Measurements from ENCODE around the gene LARP4B. TPM values are rescaled to one million over a fixed set of nuclear protein-coding genes. Genes with fewer than 3 reads are reported as not detected.

LARP4B gene
- total RNA-seq, 1 experiment from 2014 or later = 122 TPM

DNA sequence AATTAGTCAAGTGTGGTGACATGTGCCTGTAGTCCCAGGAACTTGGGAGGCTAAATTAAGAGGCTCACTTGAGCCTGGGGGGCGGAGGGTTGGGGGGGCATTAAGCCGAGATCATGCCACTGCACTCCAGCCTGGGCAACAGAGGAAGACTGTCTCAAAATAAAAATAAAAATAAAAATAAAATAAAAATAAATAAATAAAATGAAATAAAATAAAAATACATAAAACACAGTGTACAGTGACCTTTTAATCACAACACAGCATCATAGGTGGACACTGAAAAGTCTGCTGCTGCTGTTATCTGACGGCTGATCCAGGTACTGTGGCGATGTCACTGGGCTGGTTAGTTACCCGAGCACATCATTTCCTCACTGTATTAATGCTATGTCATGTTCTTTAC, 27.1 kb downstream of the LARP4B start:
- no TSS peak for BruUV-seq (replicated peaks)
- Histone ChIP-seq H3K4me3 (replicated peaks in 1 of 2; ENCODE audit: low read depth in 1 of 2, low read length in 2 of 2) (no peak overlapping the region), H3K79me2 (ENCODE audit: insufficient read depth, low read length) (peaks cover 95% of the 10 kb centered on the region), H3K27me3 (ENCODE audit: insufficient read depth, low read length) (no peaks in the 10 kb centered on the region), H3K27ac (ENCODE audit: low read depth, low read length) (no peak overlapping the region), H3K9me3 (ENCODE audit: control insufficient read depth in 1 of 2, insufficient read depth in 1 of 2, low read depth in 1 of 2, low read length in 2 of 2) (no peaks in the 10 kb centered on the region), H3K4me1 (ENCODE audit: control insufficient read depth in 1 of 2, insufficient read depth in 2 of 2, low read length in 2 of 2) (no peaks in the 10 kb centered on the region), H3K36me3 (ENCODE audit: control insufficient read depth in 1 of 2, insufficient read depth in 2 of 2, low read length in 2 of 2) (peaks cover 0 to 12% of the 10 kb centered on the region in 2 experiments; a peak in 2 of 4 replicates), H4K20me1 (ENCODE audit: insufficient read depth) (peaks cover 14% of the 10 kb centered on the region; the same call in 1 of the 2 replicates), H3K9me2 (ENCODE audit: insufficient read depth) (no peaks in the 10 kb centered on the region), H3K4me2 (ENCODE audit: low read length) (no peak overlapping the region), H3K9ac (ENCODE audit: low read length) (no peak overlapping the region), H2AFZ (ENCODE audit: low read depth, low read length, poor library complexity, severe bottlenecking) (no peak overlapping the region)
- ATAC-seq (no peak), DNase-seq (ENCODE audit: low read depth, low spot score) (no peak)
- ChIA-PET POLR2A (no interaction called here), CTCF (no interaction called here), RAD21 (ENCODE audit: low non-redundant PET in 1 of 2, low total read pairs in 2 of 2, uncharacterized antibody in 2 of 2, unreplicated experiment in 2 of 2) (no interaction called here)
- TF ChIP-seq ZNF274 (IDR thresholded peaks at IDR 0.05; ENCODE audit: low read depth, low read length) = no peak
- TF ChIP-seq MAX (IDR thresholded peaks at IDR 0.05) = no peak
- no peak for TF ChIP-seq JUND (IDR thresholded peaks at IDR 0.05)
- no peak for TF ChIP-seq ZFX (IDR thresholded peaks at IDR 0.05)
- TF ChIP-seq SRF (IDR thresholded peaks at IDR 0.05; ENCODE audit: low read depth) = no peak
- no peak for TF ChIP-seq ZBTB33 (IDR thresholded peaks at IDR 0.05; ENCODE audit: extremely low read depth, insufficient replicate concordance, low read length)
- no peak for TF ChIP-seq EGR1 (IDR thresholded peaks at IDR 0.05; ENCODE audit: low read depth)
- no peak for TF ChIP-seq SP1 (IDR thresholded peaks at IDR 0.05; ENCODE audit: low read depth)
- no peak for TF ChIP-seq TCF7L2 (IDR thresholded peaks at IDR 0.05; ENCODE audit: borderline replicate concordance, extremely low read depth, insufficient read depth, insufficient read length)
- no peak for TF ChIP-seq CEBPB (IDR thresholded peaks at IDR 0.05; ENCODE audit: low read depth)
- TF ChIP-seq YY1 (IDR thresholded peaks at IDR 0.05; ENCODE audit: extremely low read depth, insufficient replicate concordance, low read depth, low read length) = no peak
- TF ChIP-seq, protein P1, sequence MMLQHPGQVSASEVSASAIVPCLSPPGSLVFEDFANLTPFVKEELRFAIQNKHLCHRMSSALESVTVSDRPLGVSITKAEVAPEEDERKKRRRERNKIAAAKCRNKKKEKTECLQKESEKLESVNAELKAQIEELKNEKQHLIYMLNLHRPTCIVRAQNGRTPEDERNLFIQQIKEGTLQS (IDR thresholded peaks at IDR 0.05) = no peak
- no peak for TF ChIP-seq EZH2phosphoT487 (IDR thresholded peaks at IDR 0.05; ENCODE audit: borderline replicate concordance)
- TF ChIP-seq, protein P2, sequence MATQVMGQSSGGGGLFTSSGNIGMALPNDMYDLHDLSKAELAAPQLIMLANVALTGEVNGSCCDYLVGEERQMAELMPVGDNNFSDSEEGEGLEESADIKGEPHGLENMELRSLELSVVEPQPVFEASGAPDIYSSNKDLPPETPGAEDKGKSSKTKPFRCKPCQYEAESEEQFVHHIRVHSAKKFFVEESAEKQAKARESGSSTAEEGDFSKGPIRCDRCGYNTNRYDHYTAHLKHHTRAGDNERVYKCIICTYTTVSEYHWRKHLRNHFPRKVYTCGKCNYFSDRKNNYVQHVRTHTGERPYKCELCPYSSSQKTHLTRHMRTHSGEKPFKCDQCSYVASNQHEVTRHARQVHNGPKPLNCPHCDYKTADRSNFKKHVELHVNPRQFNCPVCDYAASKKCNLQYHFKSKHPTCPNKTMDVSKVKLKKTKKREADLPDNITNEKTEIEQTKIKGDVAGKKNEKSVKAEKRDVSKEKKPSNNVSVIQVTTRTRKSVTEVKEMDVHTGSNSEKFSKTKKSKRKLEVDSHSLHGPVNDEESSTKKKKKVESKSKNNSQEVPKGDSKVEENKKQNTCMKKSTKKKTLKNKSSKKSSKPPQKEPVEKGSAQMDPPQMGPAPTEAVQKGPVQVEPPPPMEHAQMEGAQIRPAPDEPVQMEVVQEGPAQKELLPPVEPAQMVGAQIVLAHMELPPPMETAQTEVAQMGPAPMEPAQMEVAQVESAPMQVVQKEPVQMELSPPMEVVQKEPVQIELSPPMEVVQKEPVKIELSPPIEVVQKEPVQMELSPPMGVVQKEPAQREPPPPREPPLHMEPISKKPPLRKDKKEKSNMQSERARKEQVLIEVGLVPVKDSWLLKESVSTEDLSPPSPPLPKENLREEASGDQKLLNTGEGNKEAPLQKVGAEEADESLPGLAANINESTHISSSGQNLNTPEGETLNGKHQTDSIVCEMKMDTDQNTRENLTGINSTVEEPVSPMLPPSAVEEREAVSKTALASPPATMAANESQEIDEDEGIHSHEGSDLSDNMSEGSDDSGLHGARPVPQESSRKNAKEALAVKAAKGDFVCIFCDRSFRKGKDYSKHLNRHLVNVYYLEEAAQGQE (IDR thresholded peaks at IDR 0.05; ENCODE audit: low read depth) = no peak
- no peak for TF ChIP-seq RAD21 (IDR thresholded peaks at IDR 0.05; ENCODE audit: low read depth)
- no peak for TF ChIP-seq CBX3 (IDR thresholded peaks at IDR 0.05; ENCODE audit: low read depth)
- TF ChIP-seq POLR2A (IDR thresholded peaks at IDR 0.05; ENCODE audit: borderline replicate concordance, extremely low read depth, insufficient read depth, insufficient read length) = no peak
- TF ChIP-seq EZH2 (IDR thresholded peaks at IDR 0.05) = no peak
- TF ChIP-seq SIN3A (IDR thresholded peaks at IDR 0.05; ENCODE audit: low read depth) = no peak
- intact Hi-C loops (cut with micrococcal nuclease) = no loop called here

Measured in HCT116 (cell line).